Measurements from ENCODE around the gene METTL17.

DNA sequence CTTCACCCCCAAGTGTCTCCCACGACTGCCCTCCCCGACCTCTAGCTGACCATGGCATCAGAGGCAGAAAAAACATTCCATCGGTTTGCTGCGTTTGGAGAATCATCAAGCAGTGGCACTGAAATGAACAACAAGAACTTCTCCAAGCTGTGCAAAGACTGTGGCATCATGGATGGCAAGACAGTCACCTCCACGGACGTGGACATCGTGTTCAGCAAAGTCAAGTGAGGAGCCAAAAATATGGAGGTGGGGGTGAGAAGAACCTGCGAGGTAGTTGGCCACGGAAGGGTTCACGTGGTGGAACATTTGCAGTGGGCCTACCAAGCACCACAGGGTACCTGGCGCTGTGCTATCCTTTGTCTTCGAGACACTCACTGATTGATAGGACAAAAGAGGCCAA, 40.8 kb downstream of the METTL17 start:
- TF ChIP-seq POLR2A (IDR thresholded peaks at IDR 0.05) (no peak), EP300 (IDR thresholded peaks at IDR 0.05) (no peak)
- TF ChIP-seq, protein P1, sequence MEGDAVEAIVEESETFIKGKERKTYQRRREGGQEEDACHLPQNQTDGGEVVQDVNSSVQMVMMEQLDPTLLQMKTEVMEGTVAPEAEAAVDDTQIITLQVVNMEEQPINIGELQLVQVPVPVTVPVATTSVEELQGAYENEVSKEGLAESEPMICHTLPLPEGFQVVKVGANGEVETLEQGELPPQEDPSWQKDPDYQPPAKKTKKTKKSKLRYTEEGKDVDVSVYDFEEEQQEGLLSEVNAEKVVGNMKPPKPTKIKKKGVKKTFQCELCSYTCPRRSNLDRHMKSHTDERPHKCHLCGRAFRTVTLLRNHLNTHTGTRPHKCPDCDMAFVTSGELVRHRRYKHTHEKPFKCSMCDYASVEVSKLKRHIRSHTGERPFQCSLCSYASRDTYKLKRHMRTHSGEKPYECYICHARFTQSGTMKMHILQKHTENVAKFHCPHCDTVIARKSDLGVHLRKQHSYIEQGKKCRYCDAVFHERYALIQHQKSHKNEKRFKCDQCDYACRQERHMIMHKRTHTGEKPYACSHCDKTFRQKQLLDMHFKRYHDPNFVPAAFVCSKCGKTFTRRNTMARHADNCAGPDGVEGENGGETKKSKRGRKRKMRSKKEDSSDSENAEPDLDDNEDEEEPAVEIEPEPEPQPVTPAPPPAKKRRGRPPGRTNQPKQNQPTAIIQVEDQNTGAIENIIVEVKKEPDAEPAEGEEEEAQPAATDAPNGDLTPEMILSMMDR (IDR thresholded peaks at IDR 0.05), result no peak
